ENCODE results near the gene ABCA9. TPM values are rescaled to one million over a fixed set of nuclear protein-coding genes. Genes with fewer than 3 reads are reported as not detected.

The ABCA9 gene
- polyA plus RNA-seq, 3 donors = 0.02 to 0.49 TPM; not detected in 1

GRCh38 chr17:69059458-69060175, 1.1 kb downstream of the ABCA9 start:
- Mint-ChIP-seq H3K4me1 (peaks cover 30% of the 10 kb centered on the region), H3K9me3 (peaks cover 0 to 12% (median 6%) of the 10 kb centered on the region in 7 donors), H3K27ac (no peak overlapping the region), H3K27me3 (ENCODE audit: low read depth in 3 of 3) (no peaks in the 10 kb centered on the region), H3K4me3 (no peak overlapping the region), H3K36me3 (no peaks in the 10 kb centered on the region)
- 83% methylated on average over 1 of the region's 7 CpGs for WGBS (ENCODE audit: insufficient coverage)
- H3K27ac ChIP-seq (ENCODE audit: low read depth in 1 of 2, low read length in 2 of 2) = no peak overlapping the region
- H3K4me3 ChIP-seq (replicated peaks in 1 of 3; ENCODE audit: low read depth in 2 of 3, low read length in 3 of 3) = no peak overlapping the region
- no peaks in the 10 kb centered on the region for H3K9me3 ChIP-seq (replicated peaks in 1 of 2; ENCODE audit: control insufficient read depth in 1 of 2, insufficient read depth in 1 of 2, low read length in 2 of 2)
- H3K9ac ChIP-seq (ENCODE audit: insufficient read depth, low read length, poor library complexity, severe bottlenecking) = no peak overlapping the region
- no peaks in the 10 kb centered on the region for H3K79me2 ChIP-seq (ENCODE audit: insufficient read depth, low read length)
- no peak overlapping the region for H3K4me2 ChIP-seq (replicated peaks; ENCODE audit: extremely low read depth, low read length, poor library complexity, severe bottlenecking)
- H2AFZ ChIP-seq (ENCODE audit: insufficient read depth, low read depth, low read length, poor library complexity, severe bottlenecking) = no peak overlapping the region
- no peaks in the 10 kb centered on the region for H3K36me3 ChIP-seq (replicated peaks in 1 of 2; ENCODE audit: control insufficient read depth in 1 of 2, insufficient read depth in 2 of 2, low read length in 2 of 2)
- no peak for TF ChIP-seq CTCF (IDR thresholded peaks at IDR 0.05)
- intact Hi-C loops (cut with micrococcal nuclease) = no loop called here
- no peaks in the 10 kb centered on the region for H4K20me1 ChIP-seq (ENCODE audit: insufficient read depth, low read length)
- H3K4me1 ChIP-seq (ENCODE audit: control insufficient read depth in 1 of 2, insufficient read depth in 2 of 2, low read length in 2 of 2) = peaks cover 18 to 24% of the 10 kb centered on the region in 2 donors
- no peak for DNase-seq
- H3K27me3 ChIP-seq (ENCODE audit: control insufficient read depth in 2 of 2, insufficient read depth in 2 of 2, low read length in 2 of 2) = no peaks in the 10 kb centered on the region

GRCh38 chr17:69058165-69058564, 2.6 kb downstream of the ABCA9 start:
- H2AFZ ChIP-seq (ENCODE audit: insufficient read depth, low read depth, low read length, poor library complexity, severe bottlenecking) = no peak overlapping the region
- Mint-ChIP-seq H3K4me1 (peaks cover 17% of the 10 kb centered on the region), H3K36me3 (no peaks in the 10 kb centered on the region), H3K27ac (no peak overlapping the region), H3K4me3 (no peak overlapping the region), H3K9me3 (peaks cover 0 to 14% (median 6%) of the 10 kb centered on the region in 7 donors), H3K27me3 (ENCODE audit: low read depth in 3 of 3) (no peaks in the 10 kb centered on the region)
- H3K9ac ChIP-seq (ENCODE audit: insufficient read depth, low read length, poor library complexity, severe bottlenecking) = no peak overlapping the region
- no peaks in the 10 kb centered on the region for H3K36me3 ChIP-seq (replicated peaks in 1 of 2; ENCODE audit: control insufficient read depth in 1 of 2, insufficient read depth in 2 of 2, low read length in 2 of 2)
- H3K27ac ChIP-seq (ENCODE audit: low read depth in 1 of 2, low read length in 2 of 2) = no peak overlapping the region
- H3K27me3 ChIP-seq (ENCODE audit: control insufficient read depth in 2 of 2, insufficient read depth in 2 of 2, low read length in 2 of 2) = no peaks in the 10 kb centered on the region
- H3K4me3 ChIP-seq (replicated peaks in 1 of 3; ENCODE audit: low read depth in 2 of 3, low read length in 3 of 3) = no peak overlapping the region
- H3K4me2 ChIP-seq (replicated peaks; ENCODE audit: extremely low read depth, low read length, poor library complexity, severe bottlenecking) = no peak overlapping the region
- H3K79me2 ChIP-seq (ENCODE audit: insufficient read depth, low read length) = no peaks in the 10 kb centered on the region
- H4K20me1 ChIP-seq (ENCODE audit: insufficient read depth, low read length) = no peaks in the 10 kb centered on the region
- intact Hi-C loops (cut with micrococcal nuclease) = no loop called here
- no peaks in the 10 kb centered on the region for H3K9me3 ChIP-seq (replicated peaks in 1 of 2; ENCODE audit: control insufficient read depth in 1 of 2, insufficient read depth in 1 of 2, low read length in 2 of 2)
- no peak for DNase-seq
- no peak for TF ChIP-seq CTCF (IDR thresholded peaks at IDR 0.05)
- peaks cover 4 to 11% of the 10 kb centered on the region in 2 donors for H3K4me1 ChIP-seq (ENCODE audit: control insufficient read depth in 1 of 2, insufficient read depth in 2 of 2, low read length in 2 of 2)
- WGBS (ENCODE audit: insufficient coverage) = no CpG with 5 or more reads among the region's 1 CpG

All from CD14-positive monocyte (primary cell).